Measurements from ENCODE around the gene ZNF787. TPM values are rescaled to one million over a fixed set of nuclear protein-coding genes. Genes with fewer than 3 reads are reported as not detected.

The ZNF787 gene
- polyA plus RNA-seq, 1 of the 3 experiments (the other 2 are of a cell fraction), result 16.0 TPM

GRCh38 chr19:56142897-56143434 is 21.9 kb upstream of the ZNF787 start:
- no peaks in the 10 kb centered on the region for H4K20me1 ChIP-seq (ENCODE audit: insufficient read depth)
- no peak overlapping the region for H3K9ac ChIP-seq
- H3K4me3 ChIP-seq (ENCODE audit: low read depth in 2 of 2, low read length in 1 of 2), result no peak overlapping the region
- no peak for DNase-seq
- no peaks in the 10 kb centered on the region for H3K27me3 ChIP-seq (ENCODE audit: insufficient read depth)
- POLR2A ChIA-PET, result interaction anchor here (2.5 kb wide), 1 partner anchor 22 kb away, joined by 8 read pairs; no protein-coding TSS in a partner anchor
- no peak overlapping the region for H2AFZ ChIP-seq (ENCODE audit: low read depth)
- H3K9me2 ChIP-seq, result no peaks in the 10 kb centered on the region
- no peak overlapping the region for H3K4me2 ChIP-seq
- peaks cover 0 to 14% of the 10 kb centered on the region in 2 experiments for H3K36me3 ChIP-seq (replicated peaks in 1 of 2; ENCODE audit: control insufficient read depth in 1 of 2, insufficient read depth in 2 of 2, low read length in 1 of 2)
- peaks cover 36% of the 10 kb centered on the region for H3K79me2 ChIP-seq (ENCODE audit: insufficient read depth)
- TF ChIP-seq USF1 (IDR thresholded peaks at IDR 0.05; ENCODE audit: borderline replicate concordance, low read depth) (no peak), ZBTB33 (IDR thresholded peaks at IDR 0.05; ENCODE audit: borderline replicate concordance, low read depth) (no peak), RCOR1 (IDR thresholded peaks at IDR 0.05; ENCODE audit: low read length) (no peak), TEAD4 (IDR thresholded peaks at IDR 0.05; ENCODE audit: borderline replicate concordance, insufficient read depth) (no peak), FOXM1 (IDR thresholded peaks at IDR 0.05; ENCODE audit: low read depth) (no peak), MEF2A (IDR thresholded peaks at IDR 0.05; ENCODE audit: borderline replicate concordance, low read depth) (no peak), FOSL2 (IDR thresholded peaks at IDR 0.05; ENCODE audit: borderline replicate concordance, low read depth) (no peak), JUND (IDR thresholded peaks at IDR 0.05) (no peak), RFX5 (IDR thresholded peaks at IDR 0.05; ENCODE audit: low read length) (no peak), TCF12 (IDR thresholded peaks at IDR 0.05) (no peak), CTCF (IDR thresholded peaks at IDR 0.05) (no peak), RAD21 (IDR thresholded peaks at IDR 0.05; ENCODE audit: low read length) (no peak)
- peaks cover 7 to 21% of the 10 kb centered on the region in 2 experiments; a peak in 3 of 4 replicates for H3K4me1 ChIP-seq (ENCODE audit: control insufficient read depth in 1 of 2, insufficient read depth in 2 of 2, low read depth in 1 of 2, low read length in 1 of 2)
- CTCF ChIA-PET, result interaction anchor here (1.2 to 1.7 kb wide), 3 partner anchors 12 to 77 kb away, joined by 3 read pairs; no protein-coding TSS in a partner anchor
- WGBS (ENCODE audit: low lambda C conversion rate), result 90% methylated on average over 3 of the region's 4 CpGs
- H3K9me3 ChIP-seq, result no peaks in the 10 kb centered on the region
- H3F3A ChIP-seq (replicated peaks; ENCODE audit: insufficient read depth), result no peaks in the 10 kb centered on the region
- H3K27ac ChIP-seq (ENCODE audit: low read depth in 2 of 2, low read length in 1 of 2), result no peak overlapping the region

All from SK-N-SH (cell line).